HG03565 (cell line): ENCODE measurements around the gene FGF23.

Experiments used
- ATAC-seq: cut with Tn5 transposase; IDR thresholded peaks from one replicate; pipeline ENCODE4 v1.9.1; 2021; ENCODE audit warnings: mild to moderate bottlenecking, moderate library complexity; ENCODE audit not compliant: unreplicated experiment

FGF23 gene

GRCh38 chr12:4386801-4387200, 7.3 kb upstream of the FGF23 start:
- ATAC-seq, result no peak

DNA sequence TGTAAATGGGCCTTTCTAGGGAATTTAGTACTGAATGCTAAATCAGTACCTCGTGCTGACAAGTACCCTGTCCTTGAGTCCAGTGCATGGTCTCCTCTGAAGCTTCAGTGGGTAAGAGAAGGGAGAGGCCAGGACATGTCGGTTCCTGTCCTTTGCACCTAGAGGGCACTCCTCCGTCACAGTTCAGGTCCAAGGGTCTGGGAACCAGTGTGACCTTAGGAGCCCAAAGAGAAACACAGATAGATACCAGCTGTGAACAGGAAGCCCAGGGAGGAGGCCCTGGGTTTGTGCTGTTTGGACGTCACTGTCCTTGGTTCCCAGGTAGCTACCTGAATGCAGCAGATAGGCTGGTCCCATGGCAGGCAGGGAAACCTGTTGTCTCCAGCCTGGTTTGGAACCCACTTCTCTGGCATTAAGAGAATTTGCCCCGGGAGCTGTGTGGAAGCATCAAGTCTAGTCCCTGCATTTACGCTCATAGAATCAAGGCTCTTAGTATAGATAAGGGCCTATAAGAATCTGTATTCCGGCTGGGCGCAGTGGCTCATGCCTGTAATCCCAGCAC, 3.9 kb upstream of the FGF23 start:
- ATAC-seq, result no peak

GRCh38 chr12:4380332-4380731, 820 bp upstream of the FGF23 start:
- ATAC-seq, result no peak

GRCh38 chr12:4378772-4379171, 740 bp downstream of the FGF23 start:
- no peak for ATAC-seq

DNA sequence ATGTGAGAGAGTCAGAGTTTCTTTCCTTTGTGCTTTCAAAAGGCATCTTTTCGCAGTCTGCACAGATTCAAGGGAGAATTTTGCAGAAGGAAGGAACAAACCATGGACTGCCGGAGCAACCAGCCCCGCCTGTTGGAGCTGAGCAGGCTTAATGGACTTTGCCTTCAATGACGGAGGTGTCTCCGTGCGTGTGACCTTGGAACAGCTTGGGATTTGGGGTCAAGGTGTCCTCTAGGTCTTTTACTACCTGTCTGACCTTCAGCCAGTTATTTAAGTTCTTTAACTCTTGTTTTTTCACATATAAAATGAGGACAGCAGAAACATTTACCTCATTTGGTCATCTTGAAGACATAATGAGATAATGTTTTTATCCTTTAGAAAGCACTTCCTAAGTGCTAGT, 4.1 kb downstream of the FGF23 start:
- ATAC-seq, result no peak

DNA sequence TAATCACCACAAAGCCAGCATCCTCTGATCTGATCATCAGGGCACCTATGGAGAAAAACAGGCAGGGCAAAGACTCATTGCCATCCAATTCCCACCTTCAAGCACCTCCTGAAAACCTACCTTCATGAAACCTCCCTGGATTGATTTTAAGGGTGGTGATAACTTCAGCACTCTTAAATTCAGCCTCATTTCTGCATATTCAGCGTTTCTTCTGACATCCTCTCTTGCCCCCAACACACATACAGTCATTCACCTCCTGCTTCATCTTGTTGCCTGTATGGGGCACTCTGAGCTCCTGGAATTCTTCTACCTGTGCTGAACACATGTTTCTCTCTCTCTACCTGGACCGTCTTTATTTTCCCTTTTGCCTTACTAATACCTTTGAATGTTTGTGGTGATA, 6.9 kb downstream of the FGF23 start:
- ATAC-seq, result no peak

GRCh38 chr12:4370265-4370664, 9.2 kb downstream of the FGF23 start:
- ATAC-seq, result no peak

DNA sequence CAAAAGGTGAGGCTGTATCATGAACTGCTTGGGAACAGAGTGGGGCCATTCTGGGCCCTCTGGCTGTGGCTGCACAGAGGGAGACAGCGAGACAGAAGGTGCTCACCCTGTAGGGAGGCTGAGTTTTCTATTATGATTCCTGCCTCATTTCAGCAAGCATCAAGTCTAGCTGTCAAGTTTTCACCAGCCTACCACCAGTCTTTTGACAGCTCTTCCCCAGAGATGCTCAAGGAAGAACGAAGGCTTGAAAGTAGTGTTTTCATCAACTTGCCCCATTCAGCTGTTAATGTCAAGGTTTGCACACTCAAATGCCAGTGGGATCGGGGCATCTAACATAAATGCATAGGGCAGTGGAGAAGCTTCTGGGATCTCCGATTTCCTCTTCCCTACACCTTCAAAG, 10.0 kb downstream of the FGF23 start:
- ATAC-seq, result no peak

- no peak for ATAC-seq
Measured at GRCh38 chr12:4366090-4366489, 13.4 kb downstream of the FGF23 start.

DNA sequence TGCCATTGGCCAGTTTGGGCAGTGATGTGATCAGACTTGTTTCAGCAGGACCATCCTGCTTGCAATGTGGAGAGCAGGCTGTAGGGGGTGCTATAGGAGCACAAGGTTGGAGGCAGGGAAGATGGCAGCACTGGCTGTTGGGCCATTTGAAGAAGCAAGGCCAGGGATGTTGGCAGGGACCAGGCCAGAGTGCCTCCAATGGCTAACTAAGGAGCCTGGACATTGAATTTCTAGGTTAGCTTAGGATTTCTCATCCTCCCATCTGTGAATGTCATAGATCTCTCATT, 23.5 kb downstream of the FGF23 start:
- ATAC-seq, result no peak

- ATAC-seq, result no peak
Measured at GRCh38 chr12:4355156-4356040, 24.1 kb downstream of the FGF23 start.

- ATAC-seq, result no peak
Measured at GRCh38 chr12:4353785-4354208, 25.7 kb downstream of the FGF23 start.

- ATAC-seq, result no peak
Measured at GRCh38 chr12:4346931-4347330, 32.6 kb downstream of the FGF23 start.

- no peak for ATAC-seq
Measured at GRCh38 chr12:4331842-4332241, 47.7 kb downstream of the FGF23 start.

DNA sequence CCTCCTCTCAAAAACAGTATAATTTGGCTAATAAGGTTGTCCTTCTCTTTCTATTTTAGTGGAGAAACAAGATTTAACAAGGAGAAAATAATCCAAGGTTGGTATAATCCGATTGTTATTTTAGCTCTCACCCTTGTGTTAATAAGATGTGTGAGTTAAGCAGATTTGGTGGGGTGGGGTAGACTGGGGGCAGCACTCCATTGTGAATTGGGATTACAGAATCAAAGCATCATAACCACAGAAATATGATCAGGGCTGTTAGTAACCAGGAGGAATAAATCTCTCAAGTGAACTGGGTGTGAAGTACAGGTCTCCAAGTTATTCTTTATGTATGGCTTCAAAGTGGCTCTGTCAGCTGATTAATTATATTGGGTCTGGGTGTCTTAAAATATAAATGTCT, 48.3 kb downstream of the FGF23 start:
- no peak for ATAC-seq

- ATAC-seq, result no peak
Measured at GRCh38 chr12:4330203-4330602, 49.3 kb downstream of the FGF23 start.

DNA sequence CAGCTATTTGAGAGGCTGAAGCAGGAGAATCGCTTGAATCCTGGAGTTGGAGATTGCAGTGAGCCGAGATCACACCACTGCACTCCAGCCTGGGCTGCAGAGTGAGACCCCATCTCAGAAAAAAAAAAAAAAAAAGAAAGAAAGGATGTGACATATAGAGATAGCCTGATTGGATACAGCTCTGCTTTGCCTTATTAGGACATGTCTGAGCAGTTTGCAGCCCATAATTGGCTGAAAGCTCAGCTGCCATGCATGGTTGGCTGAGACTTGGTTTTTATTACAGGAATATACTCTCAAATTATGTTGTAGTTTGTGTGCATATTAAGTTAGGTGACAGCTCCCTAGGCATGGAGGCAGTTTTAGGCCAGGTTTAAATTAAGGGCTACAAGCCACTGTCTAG, 52.2 kb downstream of the FGF23 start:
- no peak for ATAC-seq

- ATAC-seq, result no peak
Measured at GRCh38 chr12:4325966-4326365, 53.5 kb downstream of the FGF23 start.

GRCh38 chr12:4324366-4324765, 55.1 kb downstream of the FGF23 start:
- ATAC-seq, result no peak

DNA sequence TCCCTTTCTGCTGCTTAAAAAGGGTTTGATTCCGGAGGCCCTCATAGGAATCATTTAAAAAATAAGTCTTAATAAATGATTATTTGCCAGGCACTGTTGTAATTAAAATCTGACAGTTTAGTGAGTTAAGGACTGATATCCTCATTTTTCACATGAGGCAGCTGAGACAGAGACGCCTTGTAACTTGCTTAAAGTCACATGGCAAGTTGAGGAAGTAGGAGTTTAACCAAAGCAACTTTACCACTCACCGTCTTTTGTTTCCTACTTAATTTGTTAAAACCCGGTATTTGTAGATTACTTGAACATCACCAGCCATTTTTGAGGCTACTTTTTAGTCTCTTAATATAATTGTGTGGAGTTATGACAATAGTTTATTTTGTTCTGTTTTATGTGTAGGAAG, 56.1 kb downstream of the FGF23 start:
- ATAC-seq, result no peak

GRCh38 chr12:4322726-4323125, 56.8 kb downstream of the FGF23 start:
- ATAC-seq, result no peak

GRCh38 chr12:4320853-4321701, 58.4 kb downstream of the FGF23 start, which contains the start of gene TIGAR:
TSS of gene TIGAR (plus strand) at chr12:4321213. CDS start at chr12:4321272, 59 bp downstream.
- ATAC-seq, result peak; percentile 88
